Stimulated activated naive CD8-positive, alpha-beta T cell treated with anti-CD3 and anti-CD28 coated beads, Interleukin-15, amount 100 ng/mL, for 72 hours (primary cell): ENCODE data around the gene LRRC4B.
A peak's percentile ranks its signal among the peaks of the same experiment; 100 is the strongest.

Source experiments
- ATAC-seq: fragments of 150-1000 bp; cut with Tn5 transposase; 2 replicates; pipeline ENCODE4 v1.10.0; 2021; ENCODE audit warnings: mild to moderate bottlenecking, moderate library complexity
- DNase-seq, 2 donors: peaks; one replicate each; pipeline ENCODE4 v3.0.0; 2021 to 2022
- H3K27ac Mint-ChIP-seq, 2 donors: one replicate each; pipeline ENCODE4 v1.8.0; 2022; ENCODE audit warnings: mild to moderate bottlenecking in 2 of 2, mixed read lengths in 2 of 2, moderate library complexity in 2 of 2
- H3K27me3 Mint-ChIP-seq: one replicate; pipeline ENCODE4 v1.8.0; 2022; ENCODE audit warnings: mixed read lengths
- H3K4me1 Mint-ChIP-seq: one replicate; pipeline ENCODE4 v1.8.0; 2022; ENCODE audit warnings: mild to moderate bottlenecking, mixed read lengths
- H3K4me3 Mint-ChIP-seq, 2 donors: one replicate each; pipeline ENCODE4 v1.8.0; 2022; ENCODE audit warnings: mild to moderate bottlenecking in 2 of 2, mixed read lengths in 2 of 2, moderate library complexity in 1 of 2
- H3K9me3 Mint-ChIP-seq, 2 donors: one replicate each; pipeline ENCODE4 v1.8.0; 2022; ENCODE audit warnings: mixed read lengths in 2 of 2

LRRC4B gene

DNA sequence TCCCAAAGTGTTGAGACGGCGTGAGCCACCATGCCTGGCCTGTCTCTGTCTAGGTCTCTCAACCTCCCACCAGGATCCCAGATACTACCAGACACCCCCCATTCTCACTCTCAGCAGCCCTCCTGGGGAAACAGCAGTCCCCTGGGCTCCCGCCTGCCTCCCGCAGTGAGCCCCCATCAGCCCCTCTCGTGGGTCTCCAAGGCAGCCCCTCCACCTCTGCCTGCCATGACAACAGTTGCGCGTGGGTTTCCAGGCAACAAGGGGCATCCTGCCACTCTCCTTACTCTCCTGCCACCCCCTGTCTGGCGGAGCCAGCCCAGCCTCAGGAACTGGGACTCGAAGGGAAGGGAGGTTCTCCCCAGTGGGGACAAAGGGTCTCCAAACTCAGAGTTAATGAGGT lies 5.2 kb downstream of the LRRC4B start:
- Mint-ChIP-seq H3K27me3 (peaks cover 80% of the 10 kb centered on the region), H3K4me1 (peaks cover 24% of the 10 kb centered on the region), H3K9me3 (no peaks in the 10 kb centered on the region), H3K27ac (no peak overlapping the region), H3K4me3 (no peak overlapping the region)
- ATAC-seq (no peak), DNase-seq (no peak)

DNA sequence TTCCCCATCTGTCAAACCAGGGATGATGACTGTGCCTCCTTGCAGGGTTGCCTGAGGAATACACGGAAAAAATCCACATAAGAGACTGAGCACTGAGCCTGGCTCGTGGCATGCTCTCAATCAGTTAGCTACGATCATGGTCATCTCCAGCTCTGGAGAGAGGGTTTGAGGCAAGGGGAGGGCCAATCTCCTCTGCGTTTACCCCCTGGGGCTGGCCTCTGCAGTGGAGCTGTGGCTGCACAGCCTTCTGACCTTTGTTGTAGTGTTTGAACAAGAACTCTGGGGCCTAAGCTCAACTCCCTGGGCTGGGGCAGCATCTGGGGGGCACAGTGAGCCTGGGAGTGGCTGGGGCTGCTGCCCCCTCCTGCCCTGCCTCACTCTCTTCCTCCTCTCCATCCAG lies 5.9 kb downstream of the LRRC4B start:
- Mint-ChIP-seq H3K27ac (no peak overlapping the region), H3K27me3 (peaks cover 86% of the 10 kb centered on the region), H3K9me3 (no peaks in the 10 kb centered on the region), H3K4me3 (no peak overlapping the region), H3K4me1 (peaks cover 24% of the 10 kb centered on the region)
- DNase-seq (no peak), ATAC-seq (no peak)

DNA sequence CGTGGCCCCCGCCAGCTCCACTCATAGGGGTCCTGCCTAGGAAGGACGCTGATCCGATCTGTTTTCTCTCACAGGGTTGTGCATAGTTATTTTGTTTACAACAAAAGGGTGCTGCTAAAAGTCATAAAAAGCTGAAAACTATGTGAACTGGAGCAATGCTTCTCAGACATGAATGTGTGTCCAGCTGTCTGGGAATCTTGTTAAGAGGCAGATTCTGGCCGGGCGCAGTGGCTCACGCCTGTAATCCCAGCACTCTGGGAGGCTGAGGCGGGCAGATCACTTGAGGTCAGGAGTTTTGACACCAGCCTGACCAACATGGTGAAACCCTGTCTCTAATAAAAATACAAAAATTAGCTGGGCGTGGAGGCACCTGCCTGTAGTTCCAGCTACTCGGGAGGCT lies 8.6 kb downstream of the LRRC4B start:
- Mint-ChIP-seq H3K27ac (no peak overlapping the region), H3K4me1 (peaks cover 20% of the 10 kb centered on the region), H3K4me3 (no peak overlapping the region), H3K27me3 (peaks cover 86% of the 10 kb centered on the region), H3K9me3 (no peaks in the 10 kb centered on the region)
- ATAC-seq (no peak), DNase-seq (no peak)

DNA sequence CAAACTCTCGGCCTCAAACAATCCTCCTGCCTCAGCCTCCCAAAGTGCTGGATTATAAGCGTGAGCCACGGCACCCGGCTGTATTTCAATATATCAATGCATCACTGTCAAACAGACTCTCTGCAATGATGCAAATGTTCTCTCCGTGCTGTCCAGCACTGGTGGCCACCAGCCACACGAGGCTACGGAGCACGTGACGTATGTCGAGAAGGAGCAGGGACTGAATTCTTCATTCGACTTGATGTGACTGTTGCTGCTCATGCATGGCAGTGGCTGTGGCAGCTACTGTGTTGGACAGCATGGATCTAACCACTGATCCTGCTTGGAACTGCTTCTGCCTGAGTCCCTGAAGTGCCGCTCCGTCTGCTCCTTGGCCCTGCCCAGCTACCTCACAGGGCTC lies 9.8 kb downstream of the LRRC4B start:
- no peak for ATAC-seq
- H3K4me1 Mint-ChIP-seq: peaks cover 20% of the 10 kb centered on the region
- H3K4me3 Mint-ChIP-seq: no peak overlapping the region
- no peak for DNase-seq
- no peaks in the 10 kb centered on the region for H3K9me3 Mint-ChIP-seq
- no peak overlapping the region for H3K27ac Mint-ChIP-seq
- H3K27me3 Mint-ChIP-seq: peaks cover 86% of the 10 kb centered on the region

DNA sequence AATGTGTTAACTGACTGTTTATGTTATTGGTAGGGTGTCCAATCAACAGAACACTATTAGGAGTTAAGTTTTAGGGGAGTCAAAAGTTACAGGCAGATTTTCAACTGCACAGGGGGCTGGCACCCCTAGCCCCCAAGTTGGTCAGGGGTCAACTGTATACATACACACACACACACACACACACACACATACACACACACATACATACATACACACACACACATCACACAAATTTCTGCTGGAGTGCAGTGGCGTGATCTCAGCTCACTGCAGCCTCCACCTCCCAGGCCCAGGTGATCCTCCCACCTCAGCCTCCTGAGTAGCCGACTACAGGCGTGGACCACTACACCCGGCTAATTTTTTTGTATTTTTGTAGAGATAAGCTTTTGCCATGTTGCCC lies 10.2 kb downstream of the LRRC4B start:
- H3K9me3 Mint-ChIP-seq: no peaks in the 10 kb centered on the region

DNA sequence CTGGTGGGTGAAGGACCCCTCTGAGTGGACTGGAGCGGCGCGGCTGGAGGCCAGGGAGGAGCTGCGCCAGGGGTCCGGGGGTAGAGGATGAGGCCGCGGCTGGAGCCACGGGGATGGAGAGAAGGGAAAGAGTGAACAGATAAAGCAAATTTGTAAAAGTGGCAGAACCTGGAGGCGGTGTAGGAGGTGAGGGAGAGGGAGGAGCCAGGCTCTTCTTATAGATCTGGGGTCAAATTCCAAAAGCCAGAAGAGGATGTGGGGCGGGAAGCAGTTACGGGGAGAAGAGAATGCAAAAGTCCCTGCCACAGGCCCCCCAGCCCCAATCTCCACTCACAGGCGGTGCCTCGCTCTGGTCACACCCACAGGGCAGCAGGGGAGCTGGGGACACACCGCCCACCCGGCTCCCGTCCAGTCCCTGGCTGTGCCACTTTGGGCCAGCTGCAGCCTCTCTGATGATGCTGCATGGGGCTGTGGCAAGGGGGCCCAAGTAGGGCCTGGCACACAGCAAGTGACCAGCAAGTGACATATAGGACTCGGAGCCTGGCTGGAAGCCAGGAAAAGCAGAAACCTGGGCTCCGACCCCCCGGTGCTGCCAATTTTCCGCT lies 11.1 kb downstream of the LRRC4B start:
- peaks cover 86% of the 10 kb centered on the region for H3K27me3 Mint-ChIP-seq
- peak overlapping the region; percentile 13 to 39 for H3K4me3 Mint-ChIP-seq
- ATAC-seq: no peak
- H3K27ac Mint-ChIP-seq: no peak overlapping the region
- DNase-seq: no peak
- H3K9me3 Mint-ChIP-seq: no peaks in the 10 kb centered on the region
- H3K4me1 Mint-ChIP-seq: peaks cover 28% of the 10 kb centered on the region

More for the DNA sequence above, 10.2 kb downstream of the LRRC4B start:
- no peak for DNase-seq
- Mint-ChIP-seq H3K27ac (no peak overlapping the region), H3K4me3 (no peak overlapping the region), H3K4me1 (peaks cover 20% of the 10 kb centered on the region), H3K27me3 (peaks cover 86% of the 10 kb centered on the region)
- no peak for ATAC-seq

DNA sequence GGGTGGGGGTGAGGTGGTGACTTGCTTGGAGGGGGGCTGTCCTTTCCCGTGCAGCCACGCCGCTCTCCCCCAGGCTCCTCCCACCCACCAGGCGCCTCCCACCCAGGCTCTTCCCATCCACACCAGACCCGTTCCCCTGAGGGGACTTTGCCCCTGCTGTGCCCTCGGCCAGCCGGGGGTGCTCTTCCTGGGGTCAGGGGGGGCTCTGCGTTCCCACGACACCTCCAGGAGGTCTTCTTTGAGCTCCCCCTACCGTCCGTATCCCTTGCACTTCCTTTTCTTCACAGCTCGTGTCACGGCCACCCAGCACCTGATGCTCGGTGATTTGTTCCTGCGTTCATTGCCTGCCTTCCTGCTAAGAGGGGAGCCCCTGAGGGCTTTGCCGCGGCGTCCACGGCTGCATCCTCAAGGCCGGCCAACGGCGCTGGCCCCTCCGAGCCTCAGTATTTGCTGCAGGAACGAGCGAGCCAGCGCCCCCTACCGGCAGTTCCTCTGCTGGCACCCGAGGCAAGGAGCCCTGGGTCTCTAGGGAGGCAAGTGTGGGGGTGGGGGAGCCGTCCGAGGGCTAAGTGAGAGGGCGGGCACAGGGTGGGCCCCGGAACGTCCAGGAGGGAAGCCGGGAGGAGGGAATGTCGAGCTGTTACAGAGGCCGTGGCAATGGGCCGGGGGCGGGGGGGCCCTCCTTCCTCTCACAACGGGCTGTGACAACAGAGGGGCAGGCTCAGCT lies 11.8 kb downstream of the LRRC4B start:
- ATAC-seq (peak; percentile 89), DNase-seq (peak; percentile 79 to 80)
- peak overlapping the region; percentile 84 to 93 for H3K27ac Mint-ChIP-seq
- H3K9me3 Mint-ChIP-seq: no peaks in the 10 kb centered on the region
- H3K27me3 Mint-ChIP-seq: peaks cover 91% of the 10 kb centered on the region
- H3K4me3 Mint-ChIP-seq: peak overlapping the region; percentile 98
- peaks cover 33% of the 10 kb centered on the region for H3K4me1 Mint-ChIP-seq

DNA sequence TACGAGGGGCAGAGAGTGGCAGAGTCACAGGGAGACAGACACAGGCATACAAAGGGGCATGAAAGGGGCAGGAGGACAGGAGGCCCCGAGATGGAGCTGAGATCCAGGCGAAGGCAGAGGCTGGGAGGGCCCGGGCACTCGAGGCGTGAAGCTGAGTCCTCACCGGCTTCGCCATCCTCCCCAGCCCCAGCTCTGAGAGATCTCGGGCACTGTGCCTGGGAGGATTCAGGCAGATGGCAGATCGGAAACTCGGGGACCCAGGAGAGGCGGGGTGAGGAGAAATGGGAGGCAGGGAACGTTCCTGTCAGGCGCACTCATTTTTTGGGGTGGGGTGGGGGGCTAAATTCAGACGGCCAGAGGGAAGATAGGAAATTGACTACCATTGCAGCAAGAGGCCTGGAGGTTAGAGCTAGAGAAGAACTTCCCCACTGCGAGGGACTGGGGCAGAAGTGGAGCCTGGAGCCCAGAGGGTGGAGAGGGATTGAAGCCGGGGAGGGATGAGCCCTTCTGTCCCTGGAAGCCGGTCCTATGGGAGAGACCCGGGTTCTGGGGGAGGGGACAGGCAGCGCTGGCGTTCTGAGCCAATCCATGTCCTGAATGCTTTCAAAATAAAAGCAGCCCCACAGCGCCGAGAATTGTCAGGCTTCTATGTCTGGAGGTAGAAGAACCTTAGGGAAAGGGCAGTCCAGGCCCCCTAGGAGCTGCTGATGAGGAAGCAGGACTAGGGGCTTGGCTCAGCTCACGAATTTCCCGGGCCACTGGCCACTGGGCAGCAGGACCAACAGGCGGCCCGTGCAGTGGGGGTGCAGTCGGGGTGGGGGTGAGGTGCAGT lies 12.6 kb downstream of the LRRC4B start:
- Mint-ChIP-seq H3K4me1 (peaks cover 33% of the 10 kb centered on the region), H3K27me3 (peaks cover 99% of the 10 kb centered on the region), H3K9me3 (no peaks in the 10 kb centered on the region), H3K4me3 (peak overlapping the region; percentile 38 to 98), H3K27ac (no peak overlapping the region)
- DNase-seq: no peak
- ATAC-seq: no peak

DNA sequence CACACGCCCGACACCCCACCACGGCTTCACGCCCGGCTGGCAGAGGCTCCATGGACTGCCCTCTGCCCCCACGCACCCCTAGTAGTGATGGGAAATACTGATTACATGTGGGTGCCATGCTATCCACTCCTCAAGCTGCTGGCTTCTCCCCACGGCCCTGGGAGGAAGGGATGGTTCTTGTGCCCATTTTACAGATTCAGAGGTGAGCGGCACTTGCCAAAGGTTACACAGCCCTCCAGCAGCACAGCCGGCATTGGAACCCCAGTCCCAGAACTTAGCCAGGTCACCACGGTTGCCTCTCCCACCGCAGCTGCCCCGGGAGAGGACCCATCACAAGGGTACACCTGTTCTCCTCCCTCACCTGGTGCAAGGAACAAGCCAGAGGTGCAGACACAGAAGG lies 13.2 kb downstream of the LRRC4B start:
- H3K4me3 Mint-ChIP-seq: peak overlapping the region; percentile 38 to 98
- H3K27ac Mint-ChIP-seq: no peak overlapping the region
- DNase-seq: no peak
- H3K4me1 Mint-ChIP-seq: peaks cover 33% of the 10 kb centered on the region
- H3K27me3 Mint-ChIP-seq: peaks cover 99% of the 10 kb centered on the region
- ATAC-seq: no peak
- no peaks in the 10 kb centered on the region for H3K9me3 Mint-ChIP-seq

DNA sequence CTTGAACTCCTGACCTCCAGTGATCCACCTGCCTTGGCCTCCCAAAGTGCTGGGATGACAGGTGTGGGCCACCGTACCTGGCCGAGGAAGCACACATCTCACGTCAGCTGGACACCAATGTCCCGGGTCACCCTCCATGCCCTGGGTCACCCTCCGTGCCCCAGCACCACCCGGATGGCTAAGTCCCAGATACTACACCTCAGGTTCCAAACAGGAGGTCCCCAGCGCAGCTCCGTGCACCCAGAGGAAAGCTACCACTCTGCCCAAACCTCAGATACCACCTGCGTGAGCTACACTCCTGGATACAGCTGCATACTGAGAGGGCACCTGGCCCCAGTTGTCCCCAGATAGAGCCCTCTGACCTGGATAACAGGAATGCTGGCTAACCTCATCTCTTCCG lies 14.0 kb downstream of the LRRC4B start:
- H3K4me1 Mint-ChIP-seq: peaks cover 33% of the 10 kb centered on the region
- DNase-seq: no peak
- no peak overlapping the region for H3K4me3 Mint-ChIP-seq
- no peak for ATAC-seq
- H3K9me3 Mint-ChIP-seq: no peaks in the 10 kb centered on the region
- no peak overlapping the region for H3K27ac Mint-ChIP-seq
- peaks cover 99% of the 10 kb centered on the region for H3K27me3 Mint-ChIP-seq

DNA sequence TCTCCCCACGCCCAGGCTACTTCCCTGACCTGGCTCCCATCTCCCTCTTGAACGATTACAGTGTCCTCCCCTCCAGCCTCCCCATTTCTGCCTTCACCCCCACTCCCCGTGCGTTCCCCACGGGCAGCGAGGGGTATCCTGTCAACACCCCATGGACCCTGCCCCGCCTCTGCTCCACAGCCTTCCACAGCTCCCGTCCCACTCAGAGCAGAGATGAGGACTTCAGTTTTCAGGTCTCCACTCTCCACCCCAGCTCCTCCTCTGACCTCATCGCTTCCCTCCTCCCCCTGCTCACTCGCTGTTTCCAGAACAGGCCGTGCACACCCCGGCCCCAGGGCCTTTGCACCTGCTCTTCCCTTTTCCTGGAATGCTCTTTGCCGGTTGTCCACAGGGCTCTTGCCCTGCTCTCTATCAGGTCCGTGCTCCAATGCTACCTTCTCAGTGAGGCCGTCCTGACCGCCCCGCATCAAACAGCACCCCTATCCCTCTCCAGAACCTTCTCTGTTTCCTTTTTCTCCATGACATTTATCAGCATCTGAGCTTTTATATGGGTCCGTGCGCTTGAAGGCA lies 15.0 kb downstream of the LRRC4B start:
- Mint-ChIP-seq H3K4me3 (no peak overlapping the region), H3K27ac (peak overlapping the region in 1 of 2 donors; percentile 6), H3K4me1 (peaks cover 33% of the 10 kb centered on the region), H3K9me3 (no peaks in the 10 kb centered on the region), H3K27me3 (peaks cover 95% of the 10 kb centered on the region)
- DNase-seq (no peak), ATAC-seq (no peak)

DNA sequence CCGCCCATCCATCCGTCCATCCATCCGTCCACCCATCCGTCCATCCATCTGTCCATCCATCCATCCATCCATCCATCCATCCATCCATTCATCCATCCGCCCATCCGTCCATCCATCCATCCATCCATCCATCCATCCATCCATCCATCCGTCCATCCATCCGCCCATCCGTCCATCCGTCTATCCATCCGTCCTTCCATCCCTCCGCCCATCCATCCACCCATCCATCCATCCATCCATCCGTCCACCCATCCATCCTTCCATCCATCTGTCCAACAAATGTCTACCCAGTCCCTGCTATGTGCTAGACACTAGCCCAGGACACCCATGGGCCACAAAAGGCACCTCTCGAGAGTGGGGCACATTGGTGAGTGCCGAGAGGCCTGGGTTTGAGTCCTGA lies 15.7 kb downstream of the LRRC4B start:
- no peaks in the 10 kb centered on the region for H3K9me3 Mint-ChIP-seq
- H3K27me3 Mint-ChIP-seq: peaks cover 89% of the 10 kb centered on the region

DNA sequence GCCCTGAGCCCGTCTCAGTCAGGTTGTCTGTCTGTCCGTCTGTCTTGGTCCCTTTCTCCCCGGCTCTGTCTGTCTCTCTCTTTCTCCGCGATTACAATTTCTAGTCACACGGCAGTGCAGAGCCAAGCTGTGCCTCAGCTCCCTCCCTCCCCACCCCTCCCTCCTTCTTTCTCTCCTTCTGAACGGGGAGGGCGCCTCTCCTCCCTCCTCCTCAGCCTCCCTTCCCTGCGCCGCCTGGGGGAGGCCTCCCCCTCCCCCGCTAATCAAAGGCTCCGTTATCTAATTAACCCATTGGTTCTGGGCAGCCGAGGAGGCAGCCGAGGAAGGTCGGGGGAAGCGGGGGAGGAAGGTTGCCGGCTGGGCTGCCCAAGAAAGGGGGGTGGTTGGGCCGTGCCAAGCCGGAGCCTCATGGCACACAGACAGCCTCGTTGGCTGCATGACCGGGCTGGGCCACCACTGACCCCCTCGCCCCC lies 16.5 kb downstream of the LRRC4B start:
- Mint-ChIP-seq H3K27ac (no peak overlapping the region), H3K4me1 (peaks cover 29% of the 10 kb centered on the region), H3K9me3 (no peaks in the 10 kb centered on the region), H3K4me3 (no peak overlapping the region), H3K27me3 (peaks cover 81% of the 10 kb centered on the region)
- no peak for ATAC-seq
- DNase-seq: no peak

More for the DNA sequence above, 15.7 kb downstream of the LRRC4B start:
- DNase-seq (no peak), ATAC-seq (no peak)
- H3K4me3 Mint-ChIP-seq: no peak overlapping the region
- H3K27ac Mint-ChIP-seq: no peak overlapping the region
- H3K4me1 Mint-ChIP-seq: peaks cover 33% of the 10 kb centered on the region

DNA sequence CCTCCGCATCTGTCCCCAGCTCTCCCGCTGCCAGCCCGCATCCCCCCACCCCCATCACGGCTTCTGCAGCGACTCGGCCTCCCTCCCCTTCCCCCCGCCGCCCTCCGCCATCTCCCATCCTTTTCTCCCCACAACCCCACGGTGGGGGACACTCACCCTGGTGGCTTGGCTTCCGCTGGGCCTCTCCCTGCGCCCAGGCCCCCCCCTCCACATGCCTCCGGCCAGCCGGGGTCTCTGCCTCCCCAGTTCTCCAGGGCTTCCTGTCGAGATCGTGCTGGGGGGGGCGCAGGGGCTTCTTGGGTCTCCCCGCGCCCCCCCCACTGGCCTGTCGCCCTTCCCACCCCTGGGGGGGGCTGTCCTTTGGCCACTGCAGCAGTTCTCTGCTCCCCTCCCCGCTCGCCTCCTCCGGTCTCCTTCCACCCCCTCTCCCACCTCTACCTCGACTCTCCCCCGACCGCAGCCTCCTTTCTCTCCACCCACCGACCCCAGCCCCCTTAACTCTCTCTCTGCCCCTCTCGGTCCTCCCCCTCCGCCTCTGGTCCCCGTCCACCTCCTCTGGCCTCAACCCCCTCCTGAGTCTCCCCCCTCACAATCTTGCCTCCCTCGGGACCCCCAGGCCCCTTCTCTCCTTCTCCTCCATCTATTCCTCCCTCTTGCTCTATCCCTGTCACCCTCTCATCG lies 17.1 kb downstream of the LRRC4B start:
- Mint-ChIP-seq H3K4me1 (peaks cover 23% of the 10 kb centered on the region), H3K27ac (no peak overlapping the region), H3K27me3 (peaks cover 75% of the 10 kb centered on the region)

DNA sequence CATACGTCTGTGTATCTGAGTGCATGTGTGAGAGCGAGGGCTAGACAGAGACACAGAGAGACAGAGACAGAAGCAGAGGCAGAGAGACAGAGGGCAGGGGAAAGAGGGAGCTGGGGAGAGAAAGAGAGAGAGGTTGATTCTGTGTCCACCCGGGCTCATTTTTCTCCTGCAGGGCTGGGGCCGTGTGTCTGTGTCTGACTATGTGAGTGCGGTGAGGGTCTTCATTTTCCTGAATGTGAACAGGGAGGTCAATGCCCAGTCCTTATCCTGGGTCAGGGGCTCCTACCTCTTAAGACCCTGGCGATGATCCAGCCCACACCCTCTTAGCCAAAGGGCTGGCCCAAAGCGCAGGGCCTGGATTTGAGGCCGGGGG lies 17.7 kb downstream of the LRRC4B start:
- peaks cover 69% of the 10 kb centered on the region for H3K27me3 Mint-ChIP-seq
- H3K27ac Mint-ChIP-seq: no peak overlapping the region
- H3K9me3 Mint-ChIP-seq: no peaks in the 10 kb centered on the region
- peaks cover 18% of the 10 kb centered on the region for H3K4me1 Mint-ChIP-seq
- DNase-seq (no peak), ATAC-seq (no peak)
- no peak overlapping the region for H3K4me3 Mint-ChIP-seq

More for the DNA sequence above, 17.1 kb downstream of the LRRC4B start:
- Mint-ChIP-seq H3K9me3 (no peaks in the 10 kb centered on the region), H3K4me3 (no peak overlapping the region)
- DNase-seq (no peak), ATAC-seq (no peak)
